GM19395 (cell line): ENCODE results near the gene ADAMTS17.

Source experiments
- ATAC-seq: cut with Tn5 transposase; IDR thresholded peaks from one replicate; pipeline ENCODE4 v1.9.1; 2021; ENCODE audit warnings: mild to moderate bottlenecking, moderate library complexity; ENCODE audit not compliant: unreplicated experiment

The ADAMTS17 gene

DNA sequence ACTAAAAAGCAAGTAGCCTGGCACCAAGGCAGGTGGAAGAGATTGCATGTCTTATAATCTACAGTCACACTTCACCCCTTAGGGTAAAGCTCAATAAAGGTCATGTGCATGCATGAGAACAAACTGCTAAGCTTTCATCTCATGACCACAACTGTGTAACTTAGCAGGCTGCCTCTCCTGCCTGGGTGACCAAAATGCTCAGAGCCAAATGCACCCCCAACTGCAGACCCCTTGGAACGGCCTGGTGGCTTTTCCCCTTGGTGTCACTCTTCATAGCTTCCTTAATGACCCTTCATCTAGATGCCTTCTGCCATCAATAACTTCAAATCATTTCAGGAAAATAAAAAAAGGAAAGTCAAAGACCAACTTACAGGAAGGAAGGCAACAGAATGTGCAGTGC is 88.1 kb downstream of the ADAMTS17 start:
- ATAC-seq, result no peak

DNA sequence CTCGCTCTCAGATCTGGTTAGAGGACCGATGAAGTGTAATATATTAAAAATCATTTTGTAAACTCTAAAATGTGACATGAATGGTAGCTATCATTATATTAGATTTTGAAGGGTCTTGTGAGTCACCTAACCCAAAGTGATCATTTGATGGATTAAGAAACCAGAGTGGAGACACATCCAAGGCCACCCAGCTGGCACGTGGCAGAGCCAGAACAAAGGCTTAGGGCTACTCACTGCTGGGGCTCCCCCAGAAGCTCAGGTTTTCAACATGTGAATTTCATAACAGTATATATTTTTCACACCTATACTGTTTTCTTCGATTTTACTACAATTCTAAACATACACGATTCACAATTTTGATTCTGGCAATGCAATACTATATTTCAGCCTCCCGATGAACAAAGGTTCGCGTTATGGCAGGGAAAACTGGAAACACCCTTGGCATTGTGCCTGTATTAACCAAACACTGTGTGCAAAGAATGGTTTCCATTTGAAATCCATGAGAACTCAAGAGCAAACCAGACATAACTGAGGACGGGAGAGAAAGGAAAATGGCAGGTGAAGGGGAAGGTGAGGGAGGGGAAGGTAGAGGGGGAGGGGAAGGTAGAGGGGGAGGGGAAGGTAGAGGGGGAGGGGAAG is 88.9 kb downstream of the ADAMTS17 start:
- ATAC-seq, result no peak

DNA sequence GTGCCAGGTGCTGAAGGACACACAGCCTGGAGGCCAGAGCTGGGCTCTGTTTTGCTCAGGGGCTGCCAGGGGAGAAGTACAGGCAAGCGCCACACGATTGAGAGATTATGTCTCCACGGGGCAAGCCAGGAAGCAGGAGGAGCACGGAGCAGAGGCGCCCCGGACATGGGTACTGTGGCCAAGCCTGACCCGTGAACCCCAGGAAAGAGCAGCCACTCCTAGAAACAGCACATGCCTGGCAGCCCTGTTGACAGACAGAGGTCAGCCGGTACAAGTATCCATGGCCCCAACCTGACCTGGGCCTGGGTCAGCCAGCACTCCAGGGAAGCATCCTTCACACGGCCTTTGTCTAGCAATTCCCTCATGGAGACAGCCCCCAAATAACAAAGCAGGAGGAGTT is 89.4 kb downstream of the ADAMTS17 start:
- no peak for ATAC-seq

DNA sequence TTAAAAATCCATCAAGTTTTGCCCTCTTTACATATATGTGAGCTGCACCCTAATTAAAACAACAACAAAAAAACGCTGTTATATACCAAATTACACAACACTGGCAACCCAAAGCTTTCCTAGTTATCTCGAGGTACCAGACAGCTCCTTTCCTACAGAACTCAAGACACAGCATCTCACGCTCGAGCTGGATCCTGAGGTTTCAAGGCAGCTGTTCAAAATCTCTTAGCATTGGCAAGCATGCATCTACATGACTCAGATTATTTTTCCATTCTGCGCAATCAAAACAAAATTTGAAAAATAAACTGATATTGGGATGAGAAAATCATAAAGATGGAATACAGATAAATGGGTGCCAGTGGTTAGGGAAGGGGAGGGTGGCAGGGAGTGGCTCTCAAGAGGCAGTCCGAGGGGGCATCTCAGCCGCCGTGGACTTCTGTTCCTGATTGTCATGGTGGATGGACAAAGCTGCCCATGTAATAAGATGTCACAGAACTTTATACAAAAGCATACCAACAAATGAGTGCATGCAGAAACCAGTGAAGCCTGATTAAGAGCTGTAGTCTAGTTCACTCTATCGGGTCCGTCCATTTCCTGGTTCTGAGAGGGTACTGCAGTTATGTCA is 91.5 kb downstream of the ADAMTS17 start:
- ATAC-seq, result no peak

DNA sequence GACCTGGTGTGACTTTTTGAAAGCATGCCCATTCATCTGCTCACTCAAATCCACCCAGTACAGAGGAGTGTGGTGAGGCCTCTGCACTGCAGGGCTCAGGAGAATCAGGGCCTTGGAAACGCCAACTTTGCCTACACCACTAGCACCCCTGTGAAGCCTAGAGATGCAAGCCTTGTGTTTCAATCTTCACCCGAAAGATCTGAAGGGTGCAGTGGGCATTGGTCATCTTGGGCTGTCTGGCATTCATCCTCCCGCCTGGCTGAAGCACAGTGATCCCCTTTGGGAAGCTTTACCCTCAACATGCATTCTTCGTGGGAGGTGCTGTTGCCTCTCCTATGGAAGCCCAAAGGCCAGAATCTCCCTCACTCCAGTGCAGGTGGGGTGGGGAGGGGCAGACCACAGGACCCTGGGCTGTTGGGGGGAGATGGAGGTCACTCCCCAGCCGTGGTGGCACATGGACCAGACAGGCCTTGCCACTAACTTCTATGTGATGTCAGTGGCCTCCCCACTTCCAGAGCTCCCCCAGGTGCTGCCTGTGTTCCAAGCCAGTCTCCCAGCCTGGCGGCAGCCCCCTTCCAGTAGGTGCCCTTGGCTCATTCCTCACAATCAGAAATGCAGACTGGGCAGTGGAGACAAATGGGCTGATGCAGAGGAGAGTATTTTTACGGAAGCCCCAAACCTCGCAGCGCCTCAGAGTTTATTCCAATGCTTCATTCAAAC is 92.5 kb downstream of the ADAMTS17 start:
- ATAC-seq, result no peak

DNA sequence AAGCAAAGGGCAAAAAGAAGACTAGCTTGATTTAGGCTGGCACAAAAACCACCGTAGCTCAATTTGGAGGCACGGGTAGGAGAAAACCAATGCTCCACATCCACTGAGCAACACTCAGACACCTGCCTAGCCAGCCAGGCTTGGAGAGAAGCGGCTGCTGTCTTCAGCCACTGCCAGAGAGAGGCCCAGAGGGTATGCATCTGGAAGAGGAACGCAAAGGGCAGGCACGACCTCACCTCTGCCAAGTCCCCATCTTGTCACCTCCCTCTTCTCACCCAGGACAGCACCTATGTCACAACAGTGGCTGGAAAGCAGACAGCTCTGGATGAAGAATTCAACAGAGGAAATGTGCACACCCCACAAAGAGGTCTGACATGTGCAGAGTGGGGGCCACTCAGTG is 93.5 kb downstream of the ADAMTS17 start:
- ATAC-seq, result no peak

DNA sequence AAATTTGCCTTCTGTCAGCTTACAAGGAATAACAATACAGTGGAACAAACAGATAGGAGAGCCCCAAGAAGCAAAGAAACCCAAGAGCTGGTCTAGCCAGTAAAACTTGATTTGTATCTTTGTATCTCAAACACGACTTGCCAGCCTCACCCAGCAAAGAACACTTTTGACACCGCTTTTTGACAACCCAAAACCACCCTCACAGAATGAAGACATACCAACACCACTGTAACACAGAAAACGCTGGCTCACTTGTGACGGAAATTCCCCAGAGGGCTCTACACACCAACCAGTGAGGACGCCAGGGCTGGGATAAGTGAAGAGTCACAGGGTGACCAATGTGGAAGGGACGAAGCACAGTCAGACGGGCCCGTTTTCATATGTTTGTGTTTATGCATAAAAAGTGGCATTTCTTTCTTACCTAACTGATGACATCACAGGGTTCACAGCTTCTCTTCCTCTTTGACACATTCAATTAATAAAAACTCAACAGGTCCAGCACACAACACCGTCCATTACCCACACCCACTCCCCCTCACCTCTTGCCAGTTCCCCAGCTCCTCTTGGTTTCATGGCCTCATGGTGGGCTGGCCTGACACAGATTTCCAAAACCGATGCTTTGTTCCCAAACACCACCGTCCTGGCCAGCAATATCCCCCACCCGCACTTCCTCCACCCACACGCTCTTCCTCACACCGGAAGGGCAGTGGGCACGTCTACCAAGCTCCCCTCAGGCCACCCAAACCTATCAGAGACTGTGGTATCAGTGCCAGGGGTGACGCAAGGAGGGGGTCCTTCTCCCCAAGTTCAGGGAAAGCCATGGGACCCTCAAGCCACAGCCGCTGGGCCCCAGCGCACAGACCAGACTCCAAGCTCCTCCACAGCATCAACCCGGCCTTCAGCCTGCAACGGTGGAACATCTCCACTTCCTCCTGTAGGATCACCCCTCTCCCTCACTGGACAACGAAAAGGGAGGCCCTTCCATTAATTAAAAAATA is 94.2 kb downstream of the ADAMTS17 start:
- ATAC-seq, result no peak

DNA sequence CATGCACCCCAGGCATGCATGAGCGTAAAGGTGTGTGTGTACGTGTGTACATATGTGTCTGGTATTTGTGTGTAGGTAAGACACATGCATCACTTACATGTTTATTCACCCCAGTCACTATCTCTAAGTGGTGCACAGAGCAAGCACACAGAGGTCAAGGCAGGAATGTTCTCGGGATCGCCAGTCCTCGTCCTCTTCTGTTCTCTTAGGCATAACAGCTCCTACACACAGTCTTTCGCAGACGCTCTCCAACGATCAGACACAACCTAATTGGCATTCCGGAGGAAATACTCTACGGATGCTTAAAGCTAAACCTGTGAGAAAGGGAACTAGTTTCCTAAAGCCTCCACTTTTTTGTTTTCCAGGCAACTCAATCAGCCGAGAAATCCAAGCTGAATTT is 95.9 kb downstream of the ADAMTS17 start:
- no peak for ATAC-seq

DNA sequence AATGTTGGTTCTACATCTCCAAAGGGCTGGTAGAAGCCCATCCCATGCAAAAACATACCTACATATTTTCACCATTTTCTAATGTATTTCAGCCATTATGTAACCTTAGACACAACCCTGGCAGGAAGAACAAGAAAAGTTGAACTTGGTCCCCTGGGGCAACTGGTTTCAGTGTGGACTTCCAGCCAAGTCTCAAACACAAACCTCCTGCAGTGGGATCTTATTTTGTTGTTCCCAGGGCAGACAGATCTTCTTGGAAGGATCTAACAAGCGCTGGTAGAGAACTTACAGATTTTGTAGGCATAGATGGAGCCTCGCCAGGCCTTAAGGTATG is 96.3 kb downstream of the ADAMTS17 start:
- no peak for ATAC-seq

DNA sequence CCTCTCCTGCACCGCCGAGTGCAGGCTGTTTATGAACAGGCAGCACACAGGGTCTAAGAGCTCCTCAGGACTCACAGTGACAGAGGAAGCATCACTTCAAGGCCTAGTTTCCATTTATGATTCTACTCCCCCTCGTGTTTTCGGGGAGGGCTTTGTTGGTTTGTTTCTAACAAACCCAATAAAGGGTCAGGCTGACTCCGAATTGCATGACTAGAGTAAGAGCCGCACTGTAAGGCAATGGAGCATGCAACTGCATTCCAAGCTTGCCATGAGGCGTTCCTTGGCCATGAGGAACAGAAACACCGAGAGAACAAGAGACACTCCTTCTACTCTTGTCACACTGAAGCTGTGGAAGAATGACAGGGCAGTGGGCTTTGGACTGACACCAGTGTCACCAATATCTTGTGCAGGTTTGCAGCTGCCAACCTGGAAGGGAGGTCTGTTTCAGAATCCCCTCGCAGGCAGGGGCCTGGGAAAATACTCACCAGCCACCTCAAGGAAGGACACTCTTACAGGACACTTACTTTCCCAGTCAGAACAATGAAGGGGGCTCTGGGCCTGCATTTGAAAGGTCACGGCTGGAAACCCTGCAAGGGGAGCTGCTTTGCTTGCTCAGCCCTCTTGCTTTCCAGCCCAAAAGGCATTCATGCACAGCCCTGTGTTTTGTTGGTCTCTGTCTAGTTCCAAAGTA is 96.8 kb downstream of the ADAMTS17 start:
- ATAC-seq, result no peak

DNA sequence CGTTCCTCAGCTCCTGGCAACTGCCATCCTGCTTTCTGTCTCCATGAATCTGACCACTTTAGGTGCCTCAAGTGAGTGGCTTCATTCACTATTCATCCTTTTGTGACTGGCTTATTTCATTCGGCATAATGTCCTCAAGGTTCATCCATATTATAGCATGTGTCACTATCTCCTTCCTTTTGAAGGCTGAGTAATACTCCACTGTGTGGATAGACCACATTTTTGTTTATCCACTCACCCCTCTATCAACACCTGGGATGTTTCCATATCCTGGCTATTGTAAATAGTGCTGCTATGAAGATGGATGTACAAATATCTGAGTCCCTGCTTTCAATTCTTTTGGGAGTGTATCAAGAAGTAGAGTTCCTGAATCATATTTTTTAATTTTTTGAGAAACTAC is 98.8 kb downstream of the ADAMTS17 start:
- ATAC-seq, result no peak

DNA sequence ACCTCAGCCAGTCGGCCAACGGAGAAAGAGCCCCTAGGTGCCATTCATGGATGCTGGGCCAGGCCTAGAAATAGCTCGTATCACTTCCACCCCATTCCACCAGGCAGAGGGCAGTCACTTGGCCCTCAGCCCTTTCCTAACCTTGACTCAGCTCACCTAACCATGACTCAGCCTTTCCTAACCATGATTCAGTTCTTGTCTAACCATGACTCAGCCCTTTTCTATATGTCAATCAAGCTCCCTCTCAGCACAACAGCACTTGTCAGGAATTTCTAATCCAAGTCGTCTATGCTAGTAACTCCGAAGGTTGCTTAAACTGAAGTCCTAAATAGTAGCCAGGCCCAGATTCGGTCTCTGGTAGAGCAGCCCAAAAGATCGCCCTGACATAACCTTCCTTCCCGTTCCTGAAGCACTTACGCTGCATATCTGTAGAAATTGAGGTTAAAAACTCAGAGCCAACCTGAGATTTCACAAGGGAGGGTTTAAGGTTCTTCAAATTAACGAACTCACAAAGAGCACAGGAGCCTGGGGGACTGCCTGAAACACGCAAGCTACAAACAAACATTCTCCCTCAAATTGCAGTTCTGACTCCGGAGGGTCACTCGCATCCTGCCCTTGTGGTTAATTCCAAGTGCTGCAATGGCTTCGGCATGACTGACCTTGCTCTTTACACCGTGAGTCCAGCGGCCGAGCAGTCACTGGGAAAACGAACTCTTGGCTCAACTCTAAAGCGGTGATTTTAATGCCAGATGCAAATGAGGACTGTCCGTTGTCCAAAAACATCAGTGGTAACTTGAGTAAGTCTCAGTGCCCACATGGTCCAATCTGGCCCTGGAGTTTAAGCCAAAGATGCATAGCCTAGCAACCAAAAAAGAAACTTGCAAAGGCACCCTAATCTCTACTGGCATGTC is 99.9 kb downstream of the ADAMTS17 start:
- ATAC-seq, result no peak

DNA sequence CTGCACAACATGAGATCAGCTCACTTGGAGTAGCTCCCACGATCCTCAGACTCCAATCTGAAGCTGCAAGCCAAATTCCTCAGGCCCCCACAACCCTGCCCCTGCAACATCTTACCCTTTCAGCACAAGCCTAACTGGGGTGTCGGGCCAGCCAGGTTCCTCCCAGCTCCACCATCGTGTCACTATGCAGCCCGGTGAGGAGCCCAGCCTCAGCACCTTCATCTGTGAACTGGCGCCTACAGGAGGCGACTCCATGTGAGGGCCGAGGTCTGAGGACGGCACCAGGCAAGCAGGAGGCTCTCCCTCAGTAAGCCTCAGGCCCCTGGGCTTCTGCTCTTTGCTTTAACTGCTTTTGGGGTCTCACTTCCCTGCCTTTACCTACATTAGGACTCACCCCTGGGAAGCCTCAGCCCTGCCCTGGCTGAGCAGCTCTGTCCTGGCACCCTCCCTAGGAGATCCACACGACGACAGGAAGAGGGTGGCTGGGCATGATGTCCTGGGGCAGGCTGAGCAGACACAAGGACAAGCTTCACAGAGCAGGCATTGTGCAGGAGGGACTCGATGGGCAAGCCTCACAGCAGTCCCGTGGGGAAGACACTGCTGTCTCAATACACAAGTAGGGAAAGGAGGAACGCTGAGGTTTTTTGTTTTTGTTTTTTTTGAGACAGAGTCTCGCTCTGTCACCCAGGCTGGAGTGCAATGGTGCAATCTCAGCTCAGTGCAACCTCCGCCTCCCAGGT is 104.6 kb downstream of the ADAMTS17 start:
- ATAC-seq, result no peak

DNA sequence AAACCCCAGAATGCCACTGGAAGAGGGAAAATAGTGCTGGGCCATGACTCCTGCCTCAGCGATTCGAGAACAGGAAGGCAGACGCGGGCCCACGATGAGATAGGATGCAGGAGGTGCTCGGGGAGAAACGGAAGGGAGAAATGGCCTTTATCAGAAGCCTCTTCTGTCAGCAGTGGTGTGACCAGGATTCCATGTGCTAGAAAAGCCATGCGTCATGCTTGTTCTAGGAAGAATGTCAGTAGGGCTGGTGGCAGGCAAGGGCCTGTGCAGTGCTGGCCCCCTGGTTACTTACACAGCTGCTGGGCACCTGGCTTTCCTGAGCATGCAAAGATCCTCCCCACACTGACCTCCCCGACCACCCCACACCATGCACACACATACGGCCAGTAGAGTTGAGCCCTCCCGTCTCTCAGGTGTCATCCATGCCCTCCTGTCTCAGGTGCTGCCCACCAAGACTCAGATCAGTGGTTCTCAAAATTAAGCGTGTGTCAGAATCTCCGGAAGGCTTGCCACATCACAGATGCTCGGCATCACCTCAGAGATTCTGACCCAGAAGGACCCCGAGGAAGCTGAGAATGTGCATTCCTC is 106.7 kb downstream of the ADAMTS17 start:
- ATAC-seq, result no peak

DNA sequence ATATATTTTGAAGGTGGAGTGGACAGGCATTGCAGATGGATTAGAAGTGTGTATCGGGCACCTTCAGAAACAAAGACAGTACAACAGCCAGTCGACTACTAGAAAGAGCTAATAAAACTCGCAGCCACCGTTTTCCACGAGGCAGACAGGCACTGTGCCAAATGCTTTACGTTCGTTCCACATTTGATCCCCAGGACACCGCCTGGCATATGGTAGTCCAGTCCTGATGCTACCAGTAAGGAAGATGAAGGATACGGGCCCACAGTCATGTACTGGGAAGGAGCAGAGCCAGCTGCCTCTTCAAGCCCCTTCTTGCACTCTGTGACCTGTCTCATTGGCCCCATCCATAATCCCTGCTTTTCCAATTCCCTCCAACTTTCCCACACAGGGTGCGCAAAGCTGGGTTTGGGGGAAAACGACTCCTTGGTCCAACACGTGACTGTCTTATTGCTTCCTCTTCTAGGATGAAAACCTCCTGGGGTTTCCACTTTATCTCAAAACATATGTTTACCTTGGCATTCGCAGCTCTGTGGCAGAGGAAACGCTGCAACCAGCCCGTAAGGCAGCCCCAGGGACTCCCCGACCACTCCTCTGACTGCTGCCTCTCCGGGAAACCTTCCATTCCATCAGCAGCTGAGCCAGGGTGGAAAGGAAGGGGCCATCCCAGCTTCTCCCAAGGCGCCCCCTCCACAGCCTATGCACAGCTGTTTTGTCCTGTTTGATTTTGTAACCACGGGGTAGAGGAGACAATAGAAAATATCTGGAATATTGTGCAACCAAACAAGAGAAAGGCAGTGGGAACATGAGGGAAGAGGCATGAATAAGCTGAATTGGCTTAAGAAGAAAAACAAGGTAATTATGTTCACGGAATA is 107.4 kb downstream of the ADAMTS17 start:
- ATAC-seq, result no peak

DNA sequence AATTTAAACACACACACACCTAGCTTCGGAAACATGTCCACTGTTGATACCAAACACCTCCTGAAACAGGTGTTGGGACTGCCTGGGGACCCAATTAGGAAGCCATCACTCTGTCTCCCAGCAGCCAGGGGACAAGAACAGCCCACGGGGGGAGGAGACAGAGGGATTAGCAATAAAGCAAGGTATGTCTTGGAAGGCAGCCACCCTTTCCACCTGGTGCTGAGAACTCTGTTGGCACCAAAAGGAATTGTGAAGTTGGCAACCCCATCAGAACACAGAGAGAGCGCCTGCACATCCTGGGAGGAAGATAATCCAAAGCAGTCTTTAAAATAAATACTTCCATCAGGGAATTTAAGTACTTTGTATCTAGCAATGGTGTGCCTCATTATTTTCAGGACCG is 111.0 kb downstream of the ADAMTS17 start:
- ATAC-seq, result no peak
